K562 (cell line): ENCODE data around the gene NCOA1. TPM values are rescaled to one million over a fixed set of nuclear protein-coding genes. Genes with fewer than 3 reads are reported as not detected.

Experiments
- ATAC-seq: fragments of 200-7000 bp; cut with Tn5 transposase; 3 replicates; pipeline ENCODE4 v1.9.1; 2020; ENCODE audit warnings: moderate library complexity
- BruUV-seq: library from RNA; stranded (reverse); fragments of 400-500 nt; replicated peaks from 2 replicates; lab custom pipeline; 2021; lab: Mats Ljungman, UMichigan
- CTCF ChIA-PET: fragments of 300-600 bp; formaldehyde crosslinking; extraction: SDS; loops from one replicate; lab custom pipeline; 2021; ENCODE audit warnings: low intra/inter-chr PET ratio; lab: Yijun Ruan, JAX
- POLR2A ChIA-PET: fragments of 300-600, 350-650 bp; sonication (Branson Sonifier 250); formaldehyde crosslinking; extraction: SDS; loops from one replicate; lab custom pipeline; 2021; ENCODE audit warnings: antibody characterized with exemption, inconsistent platforms; lab: Yijun Ruan, JAX
- DNase-seq, 4 experiments: peaks; one replicate each; pipeline versions ENCODE4 v3.0.0 to v3.0.0-alpha.2; 2011 to 2018; ENCODE audit warnings: low spot score in 3 of 4, mixed read lengths in 3 of 4; ENCODE audit errors: extremely low read depth in 1 of 4
- FAIRE-seq: peaks from 2 replicates; lab custom pipeline; 2011; peaks lifted over from hg19 to GRCh38; lab: Jason Lieb, UNC
- H2AFZ ChIP-seq: 2 replicates; pipeline ENCODE4 v1.6.0; 2011; ENCODE audit warnings: low read depth, low read length, control low read depth, inconsistent platforms
- H3K27ac ChIP-seq: fragments of 200-600 bp; 3 replicates; pipeline ENCODE4 v1.8.0; 2011; ENCODE audit warnings: low read depth, mild to moderate bottlenecking, control low read depth, inconsistent platforms, low read length, moderate library complexity, mixed read lengths; ENCODE audit errors: extremely low read depth
- H3K27me3 ChIP-seq, 2 experiments: fragments of 300-600 bp in 1 of 2; 2 replicates in 1 of 2; 3 replicates in 1 of 2; pipeline versions ENCODE4 v1.6.0 to v1.8.0; 2011; ENCODE audit warnings: inconsistent platforms in 2 of 2, low read length in 2 of 2, mild to moderate bottlenecking in 1 of 2, mixed read lengths in 1 of 2, moderate library complexity in 1 of 2; ENCODE audit not compliant: control insufficient read depth in 2 of 2, insufficient read depth in 2 of 2
- H3K36me3 ChIP-seq: fragments of 300-600 bp; 3 replicates; pipeline ENCODE4 v1.8.0; 2011; ENCODE audit warnings: mild to moderate bottlenecking, low read length, inconsistent platforms; ENCODE audit not compliant: control insufficient read depth, insufficient read depth
- H3K4me1 ChIP-seq, 2 experiments: fragments of 200-600 bp in 1 of 2; replicated peaks in 1 of 2; 2 replicates in 1 of 2; 3 replicates in 1 of 2; pipeline versions ENCODE4 v1.5.1 to v1.8.0; 2011; ENCODE audit warnings: inconsistent platforms in 2 of 2, low read length in 2 of 2, mild to moderate bottlenecking in 1 of 2, mixed read lengths in 1 of 2, moderate library complexity in 1 of 2; ENCODE audit not compliant: control insufficient read depth in 2 of 2, insufficient read depth in 2 of 2
- H3K4me2 ChIP-seq: 2 replicates; pipeline ENCODE4 v1.6.1; 2011; ENCODE audit warnings: low read length, control low read depth, inconsistent platforms, mixed read lengths; ENCODE audit not compliant: insufficient read depth
- H3K4me3 ChIP-seq: fragments of 200-600 bp; sonication (generic), shearing (Covaris generic); 2 replicates; pipeline ENCODE4 v1.5.1; 2016; ENCODE audit warnings: control low read depth, inconsistent platforms
- H3K79me2 ChIP-seq: fragments of 200-600 bp; 3 replicates; pipeline ENCODE4 v1.8.0; 2011; ENCODE audit warnings: low read length, inconsistent platforms; ENCODE audit not compliant: control insufficient read depth, insufficient read depth
- H3K9ac ChIP-seq, 2 experiments: 2 replicates each; pipeline versions ENCODE4 v1.6.0 to v1.6.1; 2011; ENCODE audit warnings: low read depth in 2 of 2, low read length in 2 of 2, control low read depth in 1 of 2, inconsistent platforms in 1 of 2, mild to moderate bottlenecking in 1 of 2, mixed read lengths in 1 of 2; ENCODE audit not compliant: insufficient read depth in 1 of 2
- H3K9me1 ChIP-seq: one replicate; pipeline ENCODE4 v1.6.0; 2011; ENCODE audit warnings: inconsistent platforms, mild to moderate bottlenecking, low read length, moderate library complexity; ENCODE audit not compliant: control insufficient read depth, insufficient read depth
- H3K9me3 ChIP-seq: replicated peaks from 2 replicates; pipeline ENCODE4 v1.5.1; 2011; ENCODE audit warnings: low read depth, low read length, inconsistent platforms; ENCODE audit not compliant: control insufficient read depth, insufficient read depth
- H4K20me1 ChIP-seq: replicated peaks from 2 replicates; pipeline ENCODE4 v1.6.1; 2011; ENCODE audit warnings: low read length, inconsistent platforms, mixed read lengths; ENCODE audit not compliant: control insufficient read depth, insufficient read depth
- BDP1 ChIP-seq: IDR thresholded peaks from 3 replicates; pipeline ENCODE4 v1.6.1; 2011; ENCODE audit not compliant: insufficient read length, insufficient read depth
- EP300 ChIP-seq: IDR thresholded peaks from 2 replicates; pipeline ENCODE4 v1.6.1; 2012; ENCODE audit warnings: low read length, improper control_type of control experiment
- FOXA3 ChIP-seq, 2 experiments: fragments of 450-650 bp in 1 of 2; sonication (generic) in 1 of 2; formaldehyde crosslinking; IDR thresholded peaks in 1 of 2; conservative IDR thresholded peaks in 1 of 2; 2 replicates each; pipeline versions ENCODE4 v1.4.0 to v1.8.0; 2020 to 2022; ENCODE audit warnings: mild to moderate bottlenecking in 2 of 2, missing genetic modification reagents in 1 of 2
- HNRNPH1 ChIP-seq: fragments of 200-400 bp; formaldehyde crosslinking; optimal IDR thresholded peaks from 2 replicates; pipeline ENCODE3; 2017; ENCODE audit warnings: low read depth, mild to moderate bottlenecking, low read length, moderate library complexity
- KDM1A ChIP-seq, 2 experiments: fragments of 450-650 bp; IDR thresholded peaks; 2 replicates each; pipeline ENCODE4 v1.6.1; 2016; ENCODE audit warnings: mild to moderate bottlenecking in 2 of 2
- KLF1 ChIP-seq: fragments of 450-650 bp; IDR thresholded peaks from 2 replicates; pipeline ENCODE4 v1.6.1; 2016; ENCODE audit warnings: missing genetic modification characterization, missing compliant biosample characterization
- KLF10 ChIP-seq: fragments of 250-450 bp; sonication (Bioruptor Pico); IDR thresholded peaks from 2 replicates; pipeline ENCODE4 v1.6.1; 2021; ENCODE audit warnings: matching md5 sums
- MAFK ChIP-seq: IDR thresholded peaks from 2 replicates; pipeline ENCODE4 v1.6.1; 2011; ENCODE audit warnings: low read length, improper control_type of control experiment
- MYC ChIP-seq, 2 experiments: fragments of 250-450 bp in 1 of 2; sonication (Bioruptor Pico) in 1 of 2; IDR thresholded peaks; 2 replicates each; pipeline versions ENCODE4 v1.5.1 to v1.6.1; 2012 to 2021; ENCODE audit warnings: low read depth in 2 of 2, borderline replicate concordance in 1 of 2, improper control_type of control experiment in 1 of 2, low read length in 1 of 2, mild to moderate bottlenecking in 1 of 2, moderate library complexity in 1 of 2
- NCOA4 ChIP-seq: fragments of 450-650 bp; IDR thresholded peaks from 2 replicates; pipeline ENCODE4 v1.6.1; 2018; ENCODE audit warnings: mild to moderate bottlenecking; ENCODE audit not compliant: partially characterized antibody
- NFE2L1 ChIP-seq: fragments of 450-650 bp; IDR thresholded peaks from 2 replicates; pipeline ENCODE4 v1.6.1; 2016; ENCODE audit warnings: missing genetic modification characterization, low read depth, mild to moderate bottlenecking, missing compliant biosample characterization, moderate library complexity, borderline replicate concordance
- PREB ChIP-seq: sonication (generic); formaldehyde crosslinking; IDR thresholded peaks from 2 replicates; pipeline ENCODE4 v1.8.1; 2023; ENCODE audit warnings: mild to moderate bottlenecking, missing genetic modification reagents
- RBM14 ChIP-seq: fragments of 200-400 bp; formaldehyde crosslinking; IDR thresholded peaks from 2 replicates; pipeline ENCODE4 v1.6.1; 2018; ENCODE audit warnings: low read depth, mild to moderate bottlenecking, low read length, moderate library complexity, borderline replicate concordance; ENCODE audit not compliant: insufficient read depth
- RBM34 ChIP-seq: fragments of 200-400 bp; formaldehyde crosslinking; IDR thresholded peaks from 2 replicates; pipeline ENCODE4 v1.6.1; 2018; ENCODE audit warnings: low read length, borderline replicate concordance; ENCODE audit not compliant: insufficient read depth
- RCOR1 ChIP-seq, 2 experiments: IDR thresholded peaks; 2 replicates each; pipeline ENCODE4 v1.6.1; 2012; ENCODE audit warnings: low read depth in 2 of 2, low read length in 2 of 2, borderline replicate concordance in 1 of 2, improper control_type of control experiment in 1 of 2
- SMAD1 ChIP-seq: fragments of 150-350 bp; IDR thresholded peaks from 2 replicates; pipeline ENCODE4 v1.6.1; 2014; ENCODE audit warnings: low read length, low read depth; ENCODE audit not compliant: partially characterized antibody
- SREBF1 ChIP-seq: fragments of 150-350 bp; IDR thresholded peaks from 2 replicates; pipeline ENCODE4 v1.6.1; 2014; ENCODE audit warnings: antibody characterized with exemption, low read depth, low read length, borderline replicate concordance
- SRSF1 ChIP-seq: fragments of 200-400 bp; formaldehyde crosslinking; IDR thresholded peaks from 2 replicates; pipeline ENCODE4 v1.6.1; 2017; ENCODE audit warnings: mild to moderate bottlenecking, low read depth, low read length, moderate library complexity
- TCFL5 ChIP-seq: fragments of 250-450 bp; sonication (Bioruptor Pico); conservative IDR thresholded peaks from 2 replicates; pipeline ENCODE4 v1.6.1; 2021; ENCODE audit warnings: mild to moderate bottlenecking, moderate library complexity, matching md5 sums
- TEAD4 ChIP-seq, 2 experiments: sonication (generic) in 1 of 2; formaldehyde crosslinking in 1 of 2; IDR thresholded peaks; 2 replicates each; pipeline versions ENCODE4 v1.6.1 to v1.8.0; 2012 to 2022; ENCODE audit warnings: borderline replicate concordance in 1 of 2, inconsistent platforms in 1 of 2, low read length in 1 of 2, mild to moderate bottlenecking in 1 of 2, missing genetic modification reagents in 1 of 2
- TFAM ChIP-seq: fragments of 250-450 bp; sonication (Bioruptor Pico); conservative IDR thresholded peaks from 2 replicates; pipeline ENCODE4 v1.5.0; 2021; ENCODE audit warnings: mild to moderate bottlenecking, moderate library complexity
- ZKSCAN1 ChIP-seq: fragments of 150-350 bp; IDR thresholded peaks from 2 replicates; pipeline ENCODE4 v1.6.1; 2016; ENCODE audit warnings: low read depth, low read length
- WGBS: fragments of 100-300 bp; shearing (Covaris generic); methylation state at CpG from one replicate; pipeline ENCODE4 v1.1.6; 2016; ENCODE audit warnings: low coverage, mixed read lengths; ENCODE audit not compliant: insufficient coverage; ENCODE audit errors: missing lambda C conversion rate; 5-methylcytosine and 5-hydroxymethylcytosine counted together
- in situ Hi-C: fragments of 300-500 bp; cut with MboI; formaldehyde crosslinking; loops from 4 replicates; pipeline ENCODE4 v1.15.0; 2018; ENCODE audit warnings: inconsistent platforms, mixed read lengths
- intact Hi-C: fragments of 100-400 bp; cut with micrococcal nuclease; formaldehyde crosslinking; loops from 2 replicates; pipeline ENCODE4 v1.14.2; 2022
- polyA plus RNA-seq, 8 experiments: library from polyadenylated mRNA; depleted of rRNA in 4 of 8; stranded (reverse) in 5 of 8; unstranded in 3 of 8; fragments of >200 nt; fragmentation: Nextera tagmentation in 2 of 8; fragmentation: Illumina TruSeq in 1 of 8; extraction: Ambion mirVana in 2 of 8; extraction: Trizol in 1 of 8; gene quantifications; 2 replicates each; pipeline versions ENCODE4 v1.2.1 to v1.2.3, GENCODE V29; 2011 to 2014; ENCODE audit warnings: inconsistent platforms in 1 of 8, missing spikeins in 1 of 8
- total RNA-seq, 7 experiments: library from RNA; depleted of rRNA in 6 of 7; stranded (reverse); fragments of >200 nt in 6 of 7; fragmentation: Illumina TruSeq in 2 of 7; extraction: Trizol in 2 of 7; gene quantifications; 2 replicates each; pipeline versions ENCODE4 v1.2.1 to v1.2.3, GENCODE V29; 2011 to 2021; ENCODE audit warnings: low replicate concordance in 1 of 7

The NCOA1 gene
- total and polyA plus RNA-seq, 9 of the 15 experiments (the other 6 are each of a cell fraction or from before 2014, with no cell fraction given) = 4.9 to 25.7 (median 17.0) TPM

- TF ChIP-seq ZKSCAN1 (no peak), BDP1 (no peak), SMAD1 (no peak), KLF10 (no peak), MAFK (no peak), PREB (no peak), RBM34 (no peak)
Observed at GRCh38 chr2:24618680-24619079, 127.6 kb downstream of the NCOA1 start (continued).

DNA sequence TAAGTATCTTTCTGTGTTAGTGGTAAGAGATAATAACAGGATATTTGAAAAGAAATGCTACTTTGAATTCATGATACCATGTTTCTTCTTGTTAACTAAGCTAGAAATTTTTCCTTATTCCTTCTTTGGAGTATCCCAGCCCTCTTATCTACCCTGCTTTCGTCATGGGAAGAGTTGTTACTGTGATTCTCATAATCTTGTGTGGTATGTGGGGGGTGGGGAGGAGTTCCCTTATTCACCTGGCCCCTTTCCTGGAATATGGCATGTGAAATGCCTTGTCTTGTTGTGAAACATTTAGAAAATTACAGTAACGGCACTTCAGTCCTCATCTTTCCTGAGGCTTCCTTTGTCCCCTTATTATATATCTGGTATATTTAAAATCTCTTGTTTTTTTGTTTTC, 129.9 kb downstream of the NCOA1 start:
- TF ChIP-seq KDM1A (IDR thresholded peaks at IDR 0.05) (peak in 1 of 2 experiments; percentile 43; a peak in 2 of 4 replicates), TCFL5 (no peak), KLF1 (tag) (no peak), MYC (IDR thresholded peaks at IDR 0.05; ENCODE audit: low read depth, low read length) (no peak), MYC (CRISPR knock-in tag; IDR thresholded peaks at IDR 0.05; ENCODE audit: borderline replicate concordance, low read depth) (no peak), SRSF1 (no peak), EP300 (0 out of 2 replicates have a peak, but pooled peaks have one; percentile 12), TEAD4 (IDR thresholded peaks at IDR 0.05; ENCODE audit: low read length) (0 out of 2 replicates have a peak, but pooled peaks have one; percentile 10), TEAD4 (CRISPR knock-in tag; IDR thresholded peaks at IDR 0.05; ENCODE audit: borderline replicate concordance) (no peak), NFE2L1 (no peak), HNRNPH1 (no peak), NCOA4 (no peak), TFAM (CRISPR knock-in tag) (no peak), RBM14 (no peak), FOXA3 (CRISPR knock-in tag; conservative IDR thresholded peaks at IDR 0.05 in 1 of 2, IDR thresholded peaks at IDR 0.05 in 1 of 2) (no peak), SREBF1 (no peak), RCOR1 (IDR thresholded peaks at IDR 0.05; ENCODE audit: borderline replicate concordance in 1 of 2, low read depth in 2 of 2, low read length in 2 of 2) (0 out of 4 replicates have a peak, but pooled peaks of 1 of the 2 experiments have one; percentile 7)
- TF ChIP-seq, all 486 proteins: peak for 4

More for the DNA sequence above, 129.9 kb downstream of the NCOA1 start:
- Histone ChIP-seq H3K79me2 (0 out of 3 replicates have a peak, but pooled peaks cover 10% of the 10 kb centered on the region), H3K27me3 (no peaks in the 10 kb centered on the region), H3K4me1 (peaks cover 4 to 23% of the 10 kb centered on the region in 2 experiments; a peak in 4 of 5 replicates), H4K20me1 (no peaks in the 10 kb centered on the region), H3K9me1 (no peaks in the 10 kb centered on the region), H3K9ac (no peak overlapping the region), H3K27ac (no peak overlapping the region), H3K9me3 (no peaks in the 10 kb centered on the region), H2AFZ (no peak overlapping the region), H3K36me3 (no peaks in the 10 kb centered on the region), H3K4me3 (no peak overlapping the region), H3K4me2 (no peak overlapping the region)
- ChIA-PET CTCF (no interaction called here), POLR2A (interaction anchor here (0.8 to 1.3 kb wide), 2 partner anchors 10 to 16 kb away, joined by 3 to 4 read pairs; no protein-coding TSS in a partner anchor)
- ATAC-seq (no peak), DNase-seq (no peak), FAIRE-seq (no peak)
- intact Hi-C loops = no loop called here
- in situ Hi-C loops = no loop called here
- BruUV-seq = no TSS peak
- WGBS = 29% methylated on average over 2 of the region's 2 CpGs
